ENCODE measurements around the gene KLRF1. TPM values are rescaled to one million over a fixed set of nuclear protein-coding genes. Genes with fewer than 3 reads are reported as not detected.

Gene KLRF1
- total and polyA plus RNA-seq, 2 experiments from 2014 or later = 0.50 TPM; not detected in 1

- Histone ChIP-seq H3K27ac (ENCODE audit: low read depth) (no peak overlapping the region), H3K27me3 (ENCODE audit: insufficient read depth) (no peaks in the 10 kb centered on the region), H2AFZ (no peak overlapping the region), H4K20me1 (replicated peaks; ENCODE audit: insufficient read depth) (no peaks in the 10 kb centered on the region), H3K4me3 (no peak overlapping the region), H3K4me2 (no peak overlapping the region), H3K4me1 (ENCODE audit: insufficient read depth) (no peaks in the 10 kb centered on the region), H3K9me2 (ENCODE audit: insufficient read depth) (no peaks in the 10 kb centered on the region), H3F3A (replicated peaks; ENCODE audit: low read depth) (no peaks in the 10 kb centered on the region), H3K36me3 (ENCODE audit: insufficient read depth) (no peaks in the 10 kb centered on the region), H3K79me2 (replicated peaks; ENCODE audit: insufficient read depth) (no peaks in the 10 kb centered on the region)
- Mint-ChIP-seq H3K27ac (no peak overlapping the region), H3K36me3 (ENCODE audit: low read depth) (no peaks in the 10 kb centered on the region), H3K4me1 (peaks cover 10% of the 10 kb centered on the region; the same call in 2 of the 3 replicates), H3K4me3 (no peak overlapping the region), H3K27me3 (ENCODE audit: insufficient read depth, low read depth, poor library complexity) (no peaks in the 10 kb centered on the region), H3K9me3 (no peaks in the 10 kb centered on the region)
- TF ChIP-seq EZH2phosphoT487 (IDR thresholded peaks at IDR 0.05; ENCODE audit: unreplicated experiment) = no peak
- ATAC-seq (no peak), DNase-seq (ENCODE audit: low spot score) (no peak)
Measured at GRCh38 chr12:9881988-9882387, 54.7 kb downstream of the KLRF1 start.

GRCh38 chr12:9883175-9883574, 55.9 kb downstream of the KLRF1 start:
- H3K9me3 Mint-ChIP-seq = no peaks in the 10 kb centered on the region
- no peaks in the 10 kb centered on the region for H3K27me3 Mint-ChIP-seq (ENCODE audit: insufficient read depth, low read depth, poor library complexity)
- Histone ChIP-seq H3K9me2 (ENCODE audit: insufficient read depth) (no peaks in the 10 kb centered on the region), H3K4me2 (no peak overlapping the region), H2AFZ (no peak overlapping the region), H3K79me2 (replicated peaks; ENCODE audit: insufficient read depth) (no peaks in the 10 kb centered on the region), H3K27me3 (ENCODE audit: insufficient read depth) (no peaks in the 10 kb centered on the region), H3F3A (replicated peaks; ENCODE audit: low read depth) (no peaks in the 10 kb centered on the region), H3K27ac (ENCODE audit: low read depth) (no peak overlapping the region), H3K4me1 (ENCODE audit: insufficient read depth) (no peaks in the 10 kb centered on the region), H4K20me1 (replicated peaks; ENCODE audit: insufficient read depth) (no peaks in the 10 kb centered on the region), H3K36me3 (ENCODE audit: insufficient read depth) (no peaks in the 10 kb centered on the region), H3K4me3 (no peak overlapping the region)
- DNase-seq (ENCODE audit: low spot score) = no peak
- ATAC-seq = no peak
- no peaks in the 10 kb centered on the region for H3K36me3 Mint-ChIP-seq (ENCODE audit: low read depth)
- peaks cover 10% of the 10 kb centered on the region; the same call in 2 of the 3 replicates for H3K4me1 Mint-ChIP-seq
- no peak overlapping the region for H3K4me3 Mint-ChIP-seq
- no peak overlapping the region for H3K27ac Mint-ChIP-seq
- TF ChIP-seq CREB1 (CRISPR knock-in tag; IDR thresholded peaks at IDR 0.05; ENCODE audit: low read depth) = no peak
- TF ChIP-seq ZNF331 (CRISPR knock-in tag; IDR thresholded peaks at IDR 0.05; ENCODE audit: low read depth) = no peak
- TF ChIP-seq POLR2AphosphoS5 (IDR thresholded peaks at IDR 0.05; ENCODE audit: low read depth) = no peak
- TF ChIP-seq ETS1 (IDR thresholded peaks at IDR 0.05) = no peak
- no peak for TF ChIP-seq ZNF114 (CRISPR knock-in tag; IDR thresholded peaks at IDR 0.05)
- no peak for TF ChIP-seq CTCF (conservative IDR thresholded peaks at IDR 0.05; ENCODE audit: low read depth in 2 of 2)
- TF ChIP-seq NANOG (IDR thresholded peaks at IDR 0.05; ENCODE audit: borderline replicate concordance) = no peak
- TF ChIP-seq STAT1 (IDR thresholded peaks at IDR 0.05; ENCODE audit: unreplicated experiment) = no peak
- no peak for TF ChIP-seq ZNF462 (CRISPR knock-in tag; IDR thresholded peaks at IDR 0.05)

All from GM23338 (cell line).